Tongue (tissue), 2 donors: ENCODE data around the gene EIF4A2. TPM values are rescaled to one million over a fixed set of nuclear protein-coding genes. Genes with fewer than 3 reads are reported as not detected.
A peak's percentile ranks its signal among the peaks of the same experiment; 100 is the strongest.

Source experiments
- DNase-seq: peaks from one replicate; pipeline ENCODE4 v3.0.0-alpha.2; 2015
- total RNA-seq: library from RNA; depleted of rRNA; stranded (reverse); fragments of >200 nt; gene quantifications from one replicate; pipeline ENCODE4 v1.2.3, GENCODE V29; 2014

Gene EIF4A2
- total RNA-seq: 863 TPM

DNA sequence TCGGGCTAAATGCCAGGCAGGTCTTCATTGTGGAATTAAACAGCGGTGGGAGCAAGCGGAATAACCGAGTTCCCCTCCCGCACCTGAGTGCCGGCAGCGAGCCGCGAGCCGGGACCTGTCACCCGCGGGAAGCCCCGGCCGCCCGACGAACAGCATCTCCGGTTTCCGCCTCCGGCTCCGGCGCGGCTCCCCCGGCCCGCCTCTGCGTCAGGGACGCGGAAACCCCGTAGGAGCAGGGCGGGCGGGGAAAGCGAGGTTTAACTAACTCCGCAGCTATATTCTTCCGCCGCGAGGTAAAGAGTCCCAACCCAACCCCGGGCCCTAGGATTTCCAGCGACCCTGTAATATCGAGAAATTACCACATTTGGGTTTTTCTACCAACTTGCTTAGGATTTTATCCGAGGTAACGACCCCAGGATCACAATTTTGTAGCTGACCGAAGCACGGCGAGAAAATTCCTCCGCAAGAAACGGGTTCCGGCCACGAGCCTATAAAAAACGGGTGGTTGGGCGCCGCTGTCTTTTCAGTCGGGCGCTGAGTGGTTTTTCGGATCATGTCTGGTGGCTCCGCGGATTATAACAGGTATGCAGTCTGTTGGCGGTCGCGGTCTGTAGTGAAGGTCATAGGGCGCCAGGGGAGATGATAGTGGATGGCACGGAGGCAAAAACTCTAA is at the start of gene EIF4A2:
TSS of gene EIF4A2 (plus strand) at position 520 of the 673 bp plus-strand sequence. CDS start at position 554, 34 bp downstream.
- DNase-seq: peak; percentile 96

DNA sequence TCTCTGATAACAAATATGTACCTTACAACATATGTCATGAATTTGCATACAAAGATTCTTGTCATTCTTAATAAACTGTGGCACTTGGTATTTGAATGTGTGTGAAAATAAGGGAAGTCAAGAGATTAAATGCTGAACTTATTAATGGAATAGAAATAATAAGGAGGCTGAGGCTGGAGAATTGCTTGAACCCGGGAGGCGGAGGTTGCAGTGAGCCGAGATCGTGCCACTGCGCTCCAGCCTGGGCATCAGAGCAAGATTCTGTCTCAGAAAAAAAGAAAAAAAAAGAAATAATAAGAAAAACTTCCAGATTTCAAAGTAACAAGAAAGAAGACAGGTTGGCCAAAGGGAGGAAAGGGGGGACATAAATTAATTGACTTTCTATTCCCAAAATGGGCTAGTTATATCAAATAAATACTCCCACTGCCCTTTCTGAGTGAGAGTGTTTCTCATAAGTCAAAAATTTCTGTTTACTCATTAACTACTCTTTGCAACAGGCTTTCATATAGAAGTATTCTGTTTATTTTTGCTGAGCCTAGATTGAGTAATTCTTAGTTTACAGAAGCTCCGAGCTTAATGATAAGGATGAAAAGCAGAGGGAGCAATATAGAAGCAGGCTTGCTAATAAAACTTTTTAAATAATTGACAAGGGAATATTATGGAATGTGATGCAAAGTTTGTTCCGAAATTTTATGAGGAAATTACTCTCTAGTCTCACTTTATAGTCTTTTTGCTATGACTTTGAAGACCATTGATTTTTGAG is 40.6 kb upstream of the EIF4A2 start:
- no peak for DNase-seq

DNA sequence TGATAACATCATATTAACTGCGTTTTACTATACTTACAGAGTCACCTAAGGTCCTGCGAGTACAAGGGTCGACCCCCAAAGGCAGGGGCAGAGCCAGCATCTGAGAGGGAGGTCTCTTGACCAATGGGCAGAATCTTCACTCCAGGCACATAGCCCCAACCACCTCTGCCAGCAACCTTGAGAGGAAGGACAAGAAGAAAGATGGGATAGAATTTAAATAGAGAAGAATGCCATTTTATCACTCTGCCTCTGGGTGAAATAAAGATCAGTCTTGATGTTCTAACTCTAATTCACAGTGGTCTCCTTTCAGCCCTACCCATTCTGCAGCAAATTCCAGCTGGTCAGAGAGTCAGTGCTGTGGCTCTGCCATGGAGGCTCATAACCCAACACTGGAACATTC is 39.7 kb upstream of the EIF4A2 start:
- DNase-seq: no peak

DNA sequence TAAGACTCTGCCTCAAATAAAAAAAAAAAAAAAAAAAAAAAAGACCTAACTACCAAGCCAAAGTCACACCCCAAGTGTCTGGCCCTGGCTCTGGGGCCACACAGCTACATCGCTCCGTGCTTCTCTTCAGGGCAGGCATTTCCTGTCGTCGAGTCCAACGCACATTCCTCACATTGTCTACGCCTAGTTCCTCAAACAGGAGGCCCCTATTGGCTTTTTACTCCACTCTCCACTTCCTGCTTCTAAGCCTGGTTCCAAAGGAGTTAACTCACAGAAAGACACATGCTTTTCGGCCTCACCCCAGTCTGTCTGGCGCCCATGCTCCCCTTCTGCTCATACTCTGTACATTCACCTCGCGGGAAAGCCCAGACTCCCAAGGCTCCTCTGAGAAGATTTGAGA is 37.4 kb upstream of the EIF4A2 start:
- peak; percentile 44 for DNase-seq

DNA sequence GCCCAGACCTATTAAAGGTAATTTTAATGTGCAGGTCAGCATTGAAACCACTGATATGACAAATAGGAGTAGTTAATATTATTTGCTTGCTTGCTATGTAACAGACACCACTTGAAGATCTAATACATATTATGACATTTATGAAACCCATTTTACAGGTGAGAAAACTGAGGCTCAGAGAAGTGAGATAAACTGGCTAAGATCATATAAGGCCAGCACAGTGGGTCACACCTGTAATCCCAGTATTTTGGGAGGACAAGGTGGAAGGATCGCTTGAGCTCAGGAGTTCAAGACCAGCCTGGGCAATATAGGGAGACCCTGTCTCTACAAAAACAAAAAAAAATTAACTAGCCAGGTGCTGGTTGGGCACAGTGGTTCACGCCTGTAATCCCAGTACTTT is 33.1 kb upstream of the EIF4A2 start:
- DNase-seq: no peak

DNA sequence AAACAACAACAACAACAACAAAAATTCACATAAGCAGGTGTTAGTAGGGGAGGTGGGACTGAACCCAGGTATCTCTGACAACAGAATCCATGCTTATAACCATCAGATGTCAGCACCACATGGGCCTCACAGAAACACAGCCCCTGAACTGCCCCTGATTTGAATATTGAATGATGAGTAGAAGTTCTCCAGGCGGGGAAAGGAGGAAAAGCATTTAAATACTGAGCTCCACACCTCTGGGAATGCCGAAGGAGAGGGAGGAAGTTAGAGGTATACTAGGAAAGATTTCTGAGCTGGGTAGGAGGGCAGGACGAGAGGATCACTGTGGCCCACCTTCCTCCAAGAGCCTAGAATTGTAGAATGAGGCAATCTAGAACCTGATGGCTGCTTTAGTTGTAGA is 31.9 kb upstream of the EIF4A2 start:
- DNase-seq: no peak

DNA sequence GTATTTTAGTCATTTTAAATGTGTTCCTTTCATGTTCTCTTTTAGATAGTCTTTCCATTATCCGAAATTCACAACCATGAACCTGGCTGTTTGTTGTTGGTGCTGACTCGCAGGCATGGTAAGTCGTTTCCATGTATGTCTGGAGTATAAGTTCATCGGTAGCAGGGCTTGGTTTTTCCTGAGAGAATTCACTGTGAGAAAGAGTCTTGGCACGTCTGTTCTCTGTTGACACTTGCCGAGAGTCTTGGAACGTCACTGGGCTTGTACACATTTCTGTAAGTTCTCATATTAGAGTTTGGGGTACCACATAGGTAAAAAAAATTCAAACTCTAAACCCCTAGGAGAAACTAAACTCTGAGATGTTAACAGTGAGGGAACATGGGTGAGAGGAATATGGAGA is 29.4 kb upstream of the EIF4A2 start:
- no peak for DNase-seq

DNA sequence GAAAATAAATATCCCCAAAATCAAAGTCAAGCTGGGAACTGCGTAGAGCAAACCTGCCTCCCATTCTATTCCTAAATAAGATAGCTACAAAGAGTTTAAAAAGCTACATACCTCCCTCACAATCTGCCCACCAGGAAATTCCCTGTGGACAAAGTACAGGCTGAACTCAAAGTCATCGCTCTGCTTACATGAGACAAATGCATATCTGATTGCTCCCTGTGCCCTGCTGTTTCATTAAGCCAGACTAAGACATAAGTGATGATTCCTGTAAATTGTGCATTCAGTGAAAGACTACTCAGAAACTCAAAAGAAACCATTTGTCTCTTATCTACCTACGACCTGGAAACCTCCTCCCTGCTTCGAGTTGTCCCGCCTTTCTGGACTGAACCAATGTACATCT is 28.5 kb upstream of the EIF4A2 start:
- DNase-seq: no peak

DNA sequence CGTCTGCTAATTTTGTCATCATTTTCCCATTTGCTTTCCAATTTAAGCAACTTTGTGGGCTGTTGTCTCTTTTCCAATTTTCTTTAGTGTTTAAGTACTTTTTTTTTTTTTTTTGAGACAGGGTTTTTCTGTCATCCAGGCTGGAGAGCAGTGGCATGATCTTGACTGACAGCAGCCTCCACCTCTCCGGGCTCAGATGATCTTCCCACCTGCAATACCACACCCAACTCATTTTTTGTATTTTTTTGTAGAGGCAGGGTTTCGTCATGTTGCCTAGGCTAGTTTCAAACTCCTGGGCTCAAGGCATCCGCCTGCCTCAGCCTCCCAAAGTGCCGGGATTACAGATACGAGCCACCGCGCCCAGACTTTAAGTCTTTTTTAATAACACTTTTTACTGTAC is 26.2 kb upstream of the EIF4A2 start:
- DNase-seq: no peak

DNA sequence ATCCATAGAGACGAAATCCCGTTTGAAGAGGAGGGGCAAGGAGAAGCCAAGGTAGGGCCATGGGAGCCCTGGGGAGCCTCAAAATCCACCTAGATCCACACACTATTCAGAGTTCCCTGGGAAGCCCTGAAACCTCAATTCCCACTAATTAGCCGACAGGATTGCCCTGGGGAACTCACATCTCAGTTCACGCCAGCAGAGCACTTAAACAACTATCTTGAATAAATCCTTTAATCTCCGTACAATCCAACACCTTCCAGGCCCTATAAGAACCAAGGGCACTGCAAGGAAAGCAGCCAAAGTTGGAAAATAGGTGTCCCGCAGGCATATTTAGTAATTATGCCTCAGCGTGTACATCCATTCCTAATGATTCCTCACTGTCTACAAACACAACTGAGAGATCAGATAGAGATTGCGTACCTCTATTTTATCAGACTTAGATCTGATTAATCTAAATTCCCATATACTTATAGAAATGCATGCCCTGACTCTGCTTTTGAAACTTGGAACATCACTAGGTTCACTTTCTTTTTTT is 25.6 kb upstream of the EIF4A2 start:
- DNase-seq: no peak

DNA sequence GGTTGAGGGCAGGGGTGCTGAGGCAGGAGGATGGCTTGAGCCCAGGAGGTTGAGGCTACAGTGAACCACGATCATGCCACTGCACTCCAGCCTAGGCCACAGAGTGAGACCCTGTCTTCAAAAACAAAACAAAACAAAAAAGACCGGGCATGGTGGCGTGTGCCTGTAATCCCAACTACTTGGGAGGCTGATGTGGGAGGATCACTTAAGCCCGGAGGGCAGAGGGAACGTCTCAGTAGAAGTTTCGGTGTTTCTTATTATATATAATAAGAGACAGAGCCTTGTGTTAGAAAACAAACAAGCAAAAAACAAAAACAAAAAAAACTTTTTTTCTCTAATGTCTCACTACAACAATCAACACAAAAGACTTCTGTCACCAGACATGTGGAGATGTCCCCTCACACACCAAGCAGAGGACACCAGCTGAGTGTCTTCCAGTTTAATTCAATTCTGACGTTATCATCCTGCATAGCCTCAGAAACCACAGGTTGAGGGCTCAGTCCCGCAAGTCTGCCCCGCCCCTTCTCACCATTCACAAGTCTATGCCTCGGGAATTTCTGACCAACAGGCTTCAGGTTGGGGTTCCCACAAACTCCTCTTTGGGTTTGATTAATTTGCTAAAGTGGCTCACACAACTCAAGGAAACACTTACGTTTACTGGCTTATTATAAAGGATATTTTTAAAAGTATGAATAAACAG is 24.0 kb upstream of the EIF4A2 start:
- DNase-seq: no peak

DNA sequence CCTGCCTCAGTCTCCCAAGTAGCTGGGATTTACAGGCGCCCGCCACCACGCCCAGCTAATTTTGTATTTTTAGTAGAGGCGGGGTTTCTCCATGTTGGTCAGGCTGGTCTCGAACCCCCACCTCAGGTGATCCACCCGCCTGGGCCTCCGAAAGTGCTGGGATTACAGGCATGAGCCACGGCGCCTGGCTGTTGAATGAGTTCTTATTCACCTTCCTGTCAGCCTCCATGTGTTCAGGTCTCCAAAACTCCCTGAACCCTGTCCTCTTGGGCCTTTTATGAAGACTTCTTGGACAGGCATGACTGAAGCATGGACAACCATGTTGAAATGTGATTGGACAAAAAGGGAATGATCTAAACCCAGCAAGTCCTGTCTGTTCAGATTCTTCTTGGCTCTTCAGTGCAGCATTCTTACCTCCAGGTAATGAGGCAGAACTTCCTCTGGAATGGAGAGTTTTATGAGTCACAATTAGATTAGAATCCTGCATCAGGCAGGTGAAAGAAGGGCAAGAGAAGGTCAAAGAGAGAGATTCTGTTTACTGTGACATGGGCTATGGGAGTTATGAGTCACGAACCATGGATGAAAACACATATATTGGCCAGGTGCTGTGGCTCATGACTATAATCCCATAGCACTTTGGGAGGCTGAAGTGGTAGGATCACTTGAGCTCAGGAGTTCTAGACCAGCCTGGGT is 23.1 kb upstream of the EIF4A2 start:
- DNase-seq: no peak

DNA sequence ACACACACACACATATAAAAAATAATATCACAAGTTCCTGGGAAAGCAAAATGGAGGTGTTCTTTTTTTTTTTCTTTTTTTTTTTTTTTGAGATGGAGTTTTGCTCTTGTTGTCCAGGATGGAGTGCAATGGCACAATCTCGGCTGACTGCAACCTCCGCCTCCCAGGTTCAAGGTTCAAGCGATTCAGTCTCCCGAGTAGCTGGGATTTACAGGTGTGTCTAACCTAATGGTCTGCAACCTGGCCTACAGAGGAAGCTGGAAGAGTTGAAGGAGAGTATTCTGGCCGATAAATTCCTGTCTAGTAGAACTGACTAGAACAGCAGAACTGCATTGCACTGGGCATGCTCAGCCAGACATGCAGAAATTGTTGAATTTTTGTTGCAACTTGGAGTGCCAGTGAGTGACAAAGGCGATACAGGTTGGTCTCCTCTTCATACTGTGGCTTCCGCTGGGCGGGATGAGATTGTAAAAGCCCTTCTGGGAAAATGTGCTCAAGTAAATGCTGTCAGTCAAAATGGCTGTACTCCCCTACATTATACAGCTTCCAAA is 22.4 kb upstream of the EIF4A2 start:
- DNase-seq: no peak

DNA sequence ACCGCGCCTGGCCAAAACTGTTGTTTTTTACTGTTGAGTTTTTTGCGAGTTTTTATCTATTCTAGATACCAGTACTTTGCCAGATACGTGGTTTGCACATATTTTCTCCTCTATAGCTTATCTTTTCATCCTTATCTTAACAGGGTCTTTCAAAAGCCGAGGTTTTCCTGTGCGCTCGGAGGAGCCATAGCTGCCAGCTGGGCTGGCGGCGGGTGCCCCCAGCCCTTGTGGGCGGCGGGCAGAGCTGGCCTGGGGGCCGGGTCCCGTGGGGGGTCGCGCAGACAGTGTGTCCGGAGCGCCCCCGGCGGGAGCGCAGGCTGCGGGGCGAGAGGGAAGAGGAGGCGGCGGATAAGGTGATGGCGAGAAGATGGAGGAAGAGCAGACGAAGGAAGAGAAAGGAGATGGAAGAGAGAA is 11.1 kb upstream of the EIF4A2 start:
- DNase-seq: no peak

DNA sequence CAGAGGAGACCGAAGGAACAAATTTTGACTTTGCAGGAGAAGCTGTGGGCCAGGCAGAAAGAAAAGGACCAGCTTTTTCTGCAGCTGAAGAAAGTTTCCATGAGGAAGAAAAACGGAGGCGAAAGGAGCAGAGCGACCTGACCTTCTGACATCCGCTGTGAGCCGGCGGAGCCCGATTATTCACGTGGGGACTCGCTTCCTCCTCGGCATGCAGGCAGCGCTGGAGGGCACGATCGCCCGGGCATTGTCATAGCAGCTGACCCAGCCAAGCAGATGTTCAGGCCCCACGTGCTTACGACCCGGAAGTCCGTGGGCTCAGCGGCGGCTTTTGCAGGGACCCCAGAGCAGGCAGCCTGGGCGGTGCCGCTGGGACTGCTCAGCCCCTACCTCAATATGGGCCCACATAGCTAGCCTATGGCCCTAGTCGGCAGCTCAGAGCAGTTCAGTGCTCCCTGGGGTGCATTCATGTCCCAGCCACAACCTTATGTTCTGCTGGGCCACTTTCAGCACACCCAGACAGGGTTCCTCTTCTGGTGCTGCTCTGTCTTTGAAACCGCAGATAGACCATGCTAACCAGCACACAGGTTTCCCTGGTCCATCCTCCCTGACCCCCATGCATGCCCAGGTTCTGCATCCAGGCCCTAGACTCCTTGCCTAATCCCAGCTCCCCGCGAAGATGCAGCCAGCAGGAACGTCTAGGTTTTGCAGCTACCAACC is 10.5 kb upstream of the EIF4A2 start:
- peak; percentile 66 for DNase-seq

DNA sequence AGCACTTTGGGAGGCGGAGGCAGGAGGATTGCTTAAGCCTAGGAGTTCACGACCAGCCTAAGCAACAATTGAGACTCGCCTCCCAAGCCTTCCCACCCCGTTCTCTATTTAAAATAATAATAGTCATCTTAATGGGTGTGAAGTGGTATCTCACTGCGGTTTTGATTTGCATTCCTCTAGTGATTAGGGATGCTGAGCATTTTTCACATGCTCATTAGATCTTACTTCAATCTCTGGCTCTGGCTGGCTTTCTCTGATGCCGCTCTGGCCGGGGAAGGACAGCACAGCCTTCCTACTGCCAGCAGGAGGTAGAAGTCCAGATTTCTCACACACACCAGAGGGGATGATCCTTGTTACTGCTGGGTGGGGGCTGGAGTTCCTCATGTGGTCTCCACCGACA is 7.4 kb upstream of the EIF4A2 start:
- no peak for DNase-seq

DNA sequence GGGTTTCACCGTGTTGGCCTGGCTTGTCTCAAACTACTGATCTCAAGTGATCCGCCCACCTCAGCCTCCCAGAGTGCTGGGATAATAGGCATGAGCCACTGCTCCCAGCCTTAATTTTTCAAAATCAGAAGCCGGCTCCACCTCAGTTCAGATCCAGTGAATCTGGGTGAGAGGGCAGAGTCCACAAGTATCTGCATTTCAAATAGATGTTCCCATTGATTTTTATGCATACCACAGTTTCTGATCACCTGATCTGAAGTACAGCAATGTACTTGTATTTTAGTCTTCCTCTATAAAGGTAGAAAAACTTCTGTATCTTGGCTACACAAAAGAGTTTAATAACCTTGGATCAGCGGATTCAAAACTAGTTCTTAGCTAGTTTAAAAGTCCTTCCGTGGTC is 4.2 kb upstream of the EIF4A2 start:
- no peak for DNase-seq

DNA sequence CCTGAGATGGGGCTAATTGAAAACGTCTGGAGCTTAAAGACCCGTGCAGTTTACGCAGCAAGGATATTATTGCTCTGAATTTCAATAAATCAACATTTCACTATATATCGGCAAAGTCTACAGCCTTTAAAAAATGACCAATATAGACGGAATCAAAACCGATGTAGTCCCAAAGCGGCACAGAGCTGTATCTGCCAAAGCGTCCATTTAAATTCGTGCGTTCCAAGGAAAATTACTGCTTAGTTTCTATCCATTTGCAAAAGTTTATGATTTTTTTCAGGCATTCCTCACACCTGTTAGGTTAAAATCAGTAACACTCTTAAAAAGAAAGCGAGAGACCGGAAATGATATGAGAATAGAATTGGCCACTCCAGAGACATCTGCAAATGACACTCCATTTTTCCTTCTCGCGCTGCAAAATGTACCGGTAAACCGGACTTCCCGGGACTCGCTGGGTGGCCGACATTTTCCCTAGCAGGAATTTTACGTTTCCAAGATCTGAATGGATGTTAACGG is 777 bp upstream of the EIF4A2 start:
- no peak for DNase-seq

DNA sequence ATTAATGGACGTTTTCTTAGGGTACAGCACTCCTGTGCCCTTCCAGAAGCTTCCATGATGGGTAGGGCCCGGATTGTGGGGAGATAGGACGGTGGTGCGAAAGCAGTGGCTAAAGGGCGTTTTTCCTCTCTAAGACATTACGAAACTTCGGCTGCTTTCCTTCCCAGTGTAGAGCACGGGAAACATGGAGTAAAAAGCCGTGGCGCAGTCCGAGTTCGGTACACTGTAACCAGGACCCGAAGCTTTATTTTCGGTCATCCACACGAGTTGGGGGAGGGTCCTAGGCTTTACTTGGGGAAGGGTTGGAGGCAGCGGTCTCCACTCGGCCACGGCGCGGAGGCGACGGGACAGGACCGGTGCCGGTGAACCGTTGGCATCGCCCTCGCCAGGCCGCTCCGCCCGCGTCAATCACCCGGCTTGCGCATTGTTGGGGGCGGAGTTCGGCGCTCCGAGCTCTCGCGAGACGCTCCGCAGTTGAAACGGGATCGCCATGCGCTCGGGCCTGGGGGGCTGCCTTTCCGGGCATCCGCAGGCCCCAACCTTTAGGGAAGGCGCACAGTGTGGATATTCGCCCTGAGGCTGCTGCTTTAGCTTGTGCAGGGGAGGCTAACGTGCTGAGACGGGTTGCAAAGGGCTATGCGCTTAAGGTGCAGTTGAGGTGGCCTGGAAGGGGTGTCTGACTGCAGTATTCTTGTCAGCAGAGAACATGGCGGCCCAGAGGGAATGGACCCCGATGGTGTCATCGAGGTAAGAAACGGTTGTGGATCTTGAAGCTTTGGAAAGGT is 546 bp downstream of the EIF4A2 start:
- DNase-seq: peak; percentile 92

DNA sequence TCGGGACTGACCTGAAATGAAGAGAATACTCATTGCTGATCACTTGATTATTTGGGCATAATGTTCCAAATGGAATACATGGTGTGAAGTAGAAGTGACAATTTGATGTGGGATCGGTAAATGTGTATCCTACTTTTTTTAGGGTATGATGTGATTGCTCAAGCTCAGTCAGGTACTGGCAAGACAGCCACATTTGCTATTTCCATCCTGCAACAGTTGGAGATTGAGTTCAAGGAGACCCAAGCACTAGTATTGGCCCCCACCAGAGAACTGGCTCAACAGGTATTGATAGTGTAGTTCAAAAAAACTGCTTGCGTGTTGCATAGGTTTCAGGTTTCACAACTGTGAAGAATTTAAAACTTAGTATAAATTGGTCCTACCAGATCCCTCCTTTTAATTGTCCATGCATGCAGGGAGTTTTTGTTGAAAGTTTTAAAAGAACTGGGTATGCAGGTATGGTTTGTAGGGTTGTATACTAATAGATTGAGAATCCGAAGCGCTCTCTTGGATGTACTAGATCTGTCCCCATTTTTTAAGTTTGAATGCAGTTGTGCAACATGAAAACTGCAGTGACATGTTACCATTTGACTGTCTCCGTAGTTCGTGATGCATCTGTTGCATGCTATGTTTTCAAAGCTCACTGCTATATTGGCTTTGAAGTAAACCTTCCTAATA is 1.6 kb downstream of the EIF4A2 start:
- DNase-seq: no peak
